GM12865 (cell line): ENCODE results near the gene NCOA5.

Experiments used
- DNase-seq: peaks from one replicate; pipeline ENCODE4 v3.0.0; 2010; ENCODE audit warnings: low read depth
- H3K4me3 ChIP-seq: 2 replicates; pipeline ENCODE4 v1.5.1; 2011; ENCODE audit warnings: mild to moderate bottlenecking, low read depth, low read length, control low read depth
- CTCF ChIP-seq: IDR thresholded peaks from 2 replicates; pipeline ENCODE4 v1.5.1; 2011; ENCODE audit warnings: low read length, control low read depth, low read depth, inconsistent platforms; ENCODE audit not compliant: insufficient read depth; ENCODE audit errors: missing control alignments

The NCOA5 gene

GRCh38 chr20:46119547-46119946 lies 29.8 kb upstream of the NCOA5 start:
- no peak for TF ChIP-seq CTCF
- peak overlapping the region; percentile 87 for H3K4me3 ChIP-seq

GRCh38 chr20:46119028-46119546 lies 29.3 kb upstream of the NCOA5 start:
- DNase-seq, result peak; percentile 79
- H3K4me3 ChIP-seq, result peak overlapping the region; percentile 87
- TF ChIP-seq CTCF, result no peak

More at GRCh38 chr20:46119547-46119946, 29.8 kb upstream of the NCOA5 start:
- DNase-seq, result no peak

- H3K4me3 ChIP-seq, result peak overlapping the region; percentile 87
- TF ChIP-seq CTCF, result no peak
- DNase-seq, result peak; percentile 75
These were observed 28.8 kb upstream of the NCOA5 start for GRCh38 chr20:46118481-46119020.

DNA sequence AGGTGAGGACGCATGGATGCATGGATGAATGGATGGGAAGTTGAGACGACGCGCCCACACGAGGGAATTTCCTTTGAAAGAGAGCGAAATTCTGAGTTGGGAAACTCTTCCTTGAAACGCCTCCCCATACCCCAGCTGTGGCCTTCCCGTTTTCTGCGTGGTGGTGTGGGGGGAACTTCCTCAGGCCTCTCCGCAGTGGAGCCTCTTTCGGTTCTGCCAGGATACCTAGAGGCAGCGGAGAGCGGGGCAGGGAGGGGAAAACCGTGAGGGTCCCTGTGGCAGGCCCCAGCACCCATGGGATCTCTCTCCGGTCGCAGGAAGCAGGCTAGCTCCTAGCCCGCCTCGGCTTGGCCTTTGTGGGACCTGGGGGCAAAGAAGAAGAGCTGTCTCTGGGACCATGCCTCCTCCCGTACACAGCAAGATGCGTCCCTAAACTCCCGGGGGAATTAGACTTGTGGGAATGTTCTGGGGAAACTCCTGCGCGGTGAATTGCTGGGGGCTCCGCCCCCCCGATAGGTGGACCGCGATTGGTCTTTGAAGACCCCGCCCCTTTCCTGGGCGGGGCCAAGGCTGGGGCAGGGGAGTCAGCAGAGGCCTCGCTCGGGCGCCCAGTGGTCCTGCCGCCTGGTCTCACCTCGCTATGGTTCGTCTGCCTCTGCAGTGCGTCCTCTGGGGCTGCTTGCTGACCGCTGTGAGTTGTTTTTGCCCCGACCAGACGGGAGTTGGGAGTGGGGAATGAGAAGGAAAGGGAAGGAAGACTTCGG lies 28.1 kb upstream of the NCOA5 start, which contains the start of gene CD40:
Gene CD40, plus strand, starts transcription at position 611 of the 764 bp plus-strand sequence. Its CDS starts 30 bp downstream, at position 641.
- TF ChIP-seq CTCF, result no peak
- peak within 1 kb of the TSS; percentile 87 for H3K4me3 ChIP-seq
- DNase-seq, result peak; percentile 92

- no peak for TF ChIP-seq CTCF
- no peak for DNase-seq
- no peak overlapping the region for H3K4me3 ChIP-seq
These were observed 24.7 kb upstream of the NCOA5 start for GRCh38 chr20:46114449-46114848.

DNA sequence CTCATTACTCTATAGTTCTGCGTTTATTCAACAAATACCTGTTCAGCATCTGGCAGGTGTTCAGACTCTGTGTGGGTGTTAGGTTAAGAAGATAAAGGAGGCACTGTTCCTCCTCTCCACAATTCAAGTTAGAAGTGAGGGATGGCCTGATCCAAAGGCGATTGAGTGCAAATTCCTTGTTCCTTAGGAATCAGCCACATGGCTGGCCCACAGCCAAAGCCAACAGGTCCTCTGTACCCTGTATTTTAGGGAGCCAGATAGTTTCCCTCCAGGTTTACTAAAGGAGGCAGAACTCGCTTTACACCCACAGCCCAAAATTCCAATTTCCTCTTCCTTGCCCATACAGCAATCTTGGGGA lies 23.3 kb upstream of the NCOA5 start:
- H3K4me3 ChIP-seq, result no peak overlapping the region
- no peak for TF ChIP-seq CTCF
- no peak for DNase-seq
